AG09309 (cell line): ENCODE results near the gene INIP.

Experiments
- DNase-seq: peaks from one replicate; pipeline ENCODE4 v3.0.0-alpha.2; 2010; ENCODE audit warnings: low read depth
- H3K4me3 ChIP-seq: 2 replicates; pipeline ENCODE4 v1.5.1; 2011; ENCODE audit warnings: mild to moderate bottlenecking, low read depth, low read length, moderate library complexity; ENCODE audit not compliant: control insufficient read depth
- TF ChIP-seq, protein P1 (sequence below): IDR thresholded peaks from 2 replicates; pipeline ENCODE4 v1.5.1; 2011; ENCODE audit warnings: mild to moderate bottlenecking, low read depth, low read length, inconsistent platforms; ENCODE audit not compliant: insufficient read depth, control insufficient read depth; ENCODE audit errors: missing control alignments

INIP gene, protein sequence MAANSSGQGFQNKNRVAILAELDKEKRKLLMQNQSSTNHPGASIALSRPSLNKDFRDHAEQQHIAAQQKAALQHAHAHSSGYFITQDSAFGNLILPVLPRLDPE

DNA sequence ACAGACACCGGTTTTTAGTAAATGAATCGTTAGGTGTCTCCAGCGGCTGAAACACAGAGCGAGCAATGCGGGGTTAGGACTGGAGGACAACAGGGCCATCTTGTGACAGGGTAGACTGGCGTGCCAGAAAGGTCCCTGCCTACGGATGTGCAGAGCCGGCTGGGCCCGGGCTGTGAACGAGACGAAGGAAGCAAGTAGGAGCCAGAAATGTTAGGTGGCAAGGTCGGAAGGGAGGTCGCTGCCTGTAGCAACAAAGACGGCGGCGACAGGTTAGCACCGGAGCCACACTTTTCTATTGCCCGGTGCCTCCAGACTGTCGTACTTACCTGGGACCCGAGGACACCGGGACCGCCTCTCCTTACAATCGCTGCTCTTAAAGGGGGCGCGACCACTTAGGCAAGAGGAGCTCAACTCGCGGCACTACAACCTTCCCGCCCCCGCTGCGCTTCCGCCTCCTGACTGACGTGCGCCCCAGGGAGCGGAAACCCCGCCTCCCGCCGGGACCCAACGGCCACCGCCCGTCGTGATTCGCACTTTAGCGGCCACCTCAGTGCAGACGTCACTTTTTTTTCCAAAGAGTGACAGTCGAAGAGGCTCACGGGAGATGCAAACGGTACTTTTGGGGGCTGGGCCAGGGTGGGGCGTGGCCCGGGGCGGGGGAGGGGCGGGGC lies at the start of gene INIP:
TSS of gene INIP (minus strand) at position 457 of the 671 bp plus-strand sequence. CDS start 1,632 bp downstream, outside the sequence.
- H3K4me3 ChIP-seq: peak within 1 kb of the TSS; percentile 78
- TF ChIP-seq, protein P1, sequence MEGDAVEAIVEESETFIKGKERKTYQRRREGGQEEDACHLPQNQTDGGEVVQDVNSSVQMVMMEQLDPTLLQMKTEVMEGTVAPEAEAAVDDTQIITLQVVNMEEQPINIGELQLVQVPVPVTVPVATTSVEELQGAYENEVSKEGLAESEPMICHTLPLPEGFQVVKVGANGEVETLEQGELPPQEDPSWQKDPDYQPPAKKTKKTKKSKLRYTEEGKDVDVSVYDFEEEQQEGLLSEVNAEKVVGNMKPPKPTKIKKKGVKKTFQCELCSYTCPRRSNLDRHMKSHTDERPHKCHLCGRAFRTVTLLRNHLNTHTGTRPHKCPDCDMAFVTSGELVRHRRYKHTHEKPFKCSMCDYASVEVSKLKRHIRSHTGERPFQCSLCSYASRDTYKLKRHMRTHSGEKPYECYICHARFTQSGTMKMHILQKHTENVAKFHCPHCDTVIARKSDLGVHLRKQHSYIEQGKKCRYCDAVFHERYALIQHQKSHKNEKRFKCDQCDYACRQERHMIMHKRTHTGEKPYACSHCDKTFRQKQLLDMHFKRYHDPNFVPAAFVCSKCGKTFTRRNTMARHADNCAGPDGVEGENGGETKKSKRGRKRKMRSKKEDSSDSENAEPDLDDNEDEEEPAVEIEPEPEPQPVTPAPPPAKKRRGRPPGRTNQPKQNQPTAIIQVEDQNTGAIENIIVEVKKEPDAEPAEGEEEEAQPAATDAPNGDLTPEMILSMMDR: no peak
- DNase-seq: peak; percentile 70

DNA sequence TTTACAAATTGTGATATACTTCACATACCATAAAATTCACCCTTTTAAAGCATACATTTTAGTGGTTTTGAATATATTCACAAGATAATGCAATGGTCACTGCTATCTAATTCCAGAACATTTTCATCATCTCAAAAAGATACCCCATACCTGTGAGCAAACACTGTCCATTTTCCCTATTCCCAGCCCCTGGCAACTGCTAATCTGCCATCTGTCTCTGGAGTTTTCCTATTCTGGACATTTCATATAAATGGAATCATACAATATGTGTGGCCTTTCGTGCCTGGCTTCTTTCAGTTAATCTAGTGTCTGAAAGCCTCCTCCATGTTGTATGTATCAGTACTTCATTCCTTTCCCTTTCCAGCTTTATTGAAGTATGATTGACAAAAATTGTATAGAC lies 47.4 kb upstream of the INIP start:
- TF ChIP-seq, protein P1: no peak

DNA sequence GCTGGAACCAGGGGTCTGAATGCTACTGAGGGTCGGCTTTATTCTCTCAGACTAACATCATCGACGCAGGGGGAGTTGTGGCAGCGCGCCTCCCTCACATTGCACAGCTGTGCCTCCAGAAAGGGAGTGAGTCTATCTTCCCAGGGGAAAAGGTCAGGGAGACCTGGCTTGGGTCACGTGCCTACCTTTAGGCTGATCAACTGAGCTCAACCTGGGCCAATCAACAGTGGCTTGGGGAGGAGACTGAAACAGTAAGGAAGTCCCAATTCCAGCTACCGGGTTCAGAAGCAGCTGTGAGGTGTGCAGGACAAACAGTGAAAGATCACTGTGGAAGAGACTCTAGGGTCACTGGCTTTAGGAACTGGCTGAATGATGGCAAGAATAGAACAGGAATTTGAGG lies 46.9 kb upstream of the INIP start:
- DNase-seq: no peak
- TF ChIP-seq, protein P1: no peak
- H3K4me3 ChIP-seq: no peak overlapping the region

More for the DNA sequence above, 47.4 kb upstream of the INIP start:
- no peak overlapping the region for H3K4me3 ChIP-seq
- DNase-seq: no peak

DNA sequence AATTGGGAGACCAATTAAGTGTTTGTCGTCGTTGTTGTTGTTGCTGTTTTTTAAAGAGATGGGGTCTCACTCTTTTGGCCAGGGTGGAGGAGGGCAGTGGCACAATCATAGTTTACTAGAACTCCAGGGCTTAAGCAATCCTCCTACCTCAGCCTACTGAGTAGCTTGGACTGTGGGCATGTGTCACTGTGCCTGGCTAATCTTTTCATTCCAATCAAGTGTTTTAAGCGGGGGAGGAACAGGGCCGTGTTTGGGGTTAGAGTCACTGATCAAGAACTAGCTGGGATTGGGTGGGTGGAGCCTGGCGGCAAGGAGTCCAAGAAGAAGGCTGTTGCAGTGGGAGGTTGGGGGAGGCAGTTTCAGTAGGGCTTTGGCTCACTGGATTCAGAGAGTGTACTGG lies 46.4 kb upstream of the INIP start:
- TF ChIP-seq, protein P1: no peak
- DNase-seq: no peak
- H3K4me3 ChIP-seq: no peak overlapping the region

GRCh38 chr9:112762726-112763518 lies 45.0 kb upstream of the INIP start:
- TF ChIP-seq, protein P1: no peak
- DNase-seq: no peak
- H3K4me3 ChIP-seq: no peak overlapping the region

DNA sequence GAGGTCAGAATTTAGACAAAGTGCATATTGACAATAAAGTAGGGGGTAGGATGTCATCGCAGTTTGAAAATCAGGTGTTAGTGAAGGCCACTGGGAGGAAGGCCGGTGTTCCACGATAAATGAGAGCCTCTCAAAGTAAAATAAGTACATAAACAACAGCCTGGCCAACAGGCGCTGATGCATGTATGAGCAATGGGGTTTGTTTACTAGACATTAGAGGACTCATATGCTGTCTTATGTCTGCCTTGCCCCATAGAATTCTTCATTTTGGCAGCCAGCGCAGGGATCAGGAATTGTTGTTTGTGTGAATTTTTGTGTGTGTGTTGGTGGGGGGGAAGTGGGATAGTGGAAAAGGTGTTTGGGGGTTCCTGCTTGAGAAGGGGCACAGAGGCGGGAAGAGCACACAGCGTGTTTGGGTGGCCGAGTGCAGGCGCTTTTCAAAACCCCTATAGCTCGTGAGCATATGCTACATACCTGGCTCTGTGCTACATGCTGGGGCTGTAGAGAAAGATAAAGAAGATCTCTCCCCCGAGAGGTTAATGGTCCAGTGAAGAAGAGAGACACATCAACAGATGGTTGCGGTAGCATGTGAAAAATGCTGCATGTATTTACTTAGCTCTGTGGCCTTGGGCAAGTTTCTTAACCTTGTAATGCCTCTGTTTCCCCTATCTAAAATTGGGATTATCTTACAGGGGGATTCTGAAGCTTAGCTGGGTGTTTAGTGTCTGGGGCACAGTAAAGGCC lies 44.2 kb upstream of the INIP start:
- TF ChIP-seq, protein P1: no peak
- no peak for DNase-seq
- no peak overlapping the region for H3K4me3 ChIP-seq
